Endodermal cell (in vitro differentiated cells): ENCODE measurements around the gene SOX12. TPM values are rescaled to one million over a fixed set of nuclear protein-coding genes. Genes with fewer than 3 reads are reported as not detected.

ENCODE experiments used
- DNase-seq: peaks from one replicate; pipeline ENCODE4 v3.0.0-alpha.2; 2017
- H3K27ac ChIP-seq: 2 replicates; pipeline ENCODE4 v1.5.1; 2013; ENCODE audit warnings: mild to moderate bottlenecking, low read depth, low read length, moderate library complexity
- H3K27me3 ChIP-seq: 2 replicates; pipeline ENCODE4 v1.6.1; 2013; ENCODE audit warnings: mild to moderate bottlenecking, low read length, moderate library complexity; ENCODE audit not compliant: insufficient read depth, control insufficient read depth, poor library complexity, severe bottlenecking
- H3K36me3 ChIP-seq: 2 replicates; pipeline ENCODE4 v1.7.0; 2013; ENCODE audit warnings: mild to moderate bottlenecking, low read length, moderate library complexity; ENCODE audit not compliant: control insufficient read depth, insufficient read depth
- H3K4me1 ChIP-seq: one replicate; pipeline ENCODE4 v1.7.0; 2013; ENCODE audit warnings: low read length; ENCODE audit not compliant: control insufficient read depth, insufficient read depth
- H3K4me3 ChIP-seq: 2 replicates; pipeline ENCODE4 v1.5.1; 2013; ENCODE audit warnings: mild to moderate bottlenecking, low read length, moderate library complexity
- H3K9ac ChIP-seq: 2 replicates; pipeline ENCODE4 v1.6.1; 2013; ENCODE audit warnings: mild to moderate bottlenecking, low read length, moderate library complexity; ENCODE audit not compliant: poor library complexity, severe bottlenecking; ENCODE audit errors: extremely low read depth
- H3K9me3 ChIP-seq: 2 replicates; pipeline ENCODE4 v1.6.1; 2013; ENCODE audit warnings: mild to moderate bottlenecking, low read length, moderate library complexity; ENCODE audit not compliant: control insufficient read depth
- H3K27ac Mint-ChIP-seq: 2 replicates; pipeline ENCODE4 v1.8.0; 2020; ENCODE audit warnings: mixed read lengths
- H3K27me3 Mint-ChIP-seq: 2 replicates; pipeline ENCODE4 v1.8.0; 2021; ENCODE audit warnings: mild to moderate bottlenecking, mixed read lengths; ENCODE audit not compliant: insufficient read depth
- H3K36me3 Mint-ChIP-seq: 2 replicates; pipeline ENCODE4 v1.8.0; 2020; ENCODE audit warnings: low read depth, mixed read lengths
- H3K4me1 Mint-ChIP-seq: 2 replicates; pipeline ENCODE4 v1.8.0; 2020; ENCODE audit warnings: mixed read lengths
- H3K4me3 Mint-ChIP-seq: 2 replicates; pipeline ENCODE4 v1.8.0; 2020; ENCODE audit warnings: mild to moderate bottlenecking, moderate library complexity, mixed read lengths
- H3K9me3 Mint-ChIP-seq: 2 replicates; pipeline ENCODE4 v1.8.0; 2020; ENCODE audit warnings: mild to moderate bottlenecking, mixed read lengths
- CTCF ChIP-seq: fragments of 200-600 bp; sonication (generic); conservative IDR thresholded peaks from 2 replicates; pipeline ENCODE4 v1.5.0; 2021; ENCODE audit warnings: antibody characterized with exemption, mild to moderate bottlenecking
- WGBS, 2 experiments: methylation state at CpG; one replicate each; pipeline versions ENCODE4 v1.1.5 to v1.1.7; 2013; ENCODE audit warnings: missing lambda C conversion rate in 2 of 2, mixed read lengths in 1 of 2; ENCODE audit not compliant: insufficient coverage in 1 of 2, insufficient read length in 1 of 2; 5-methylcytosine and 5-hydroxymethylcytosine counted together
- total RNA-seq, 2 donors: library from RNA; stranded (reverse); fragmentation: NEBNext Ultra II Directional in 1 of 2; extraction: Animal tissue kit (Norgen Biotek cat#: 25700) in 1 of 2; gene quantifications; 2 replicates in 1 of 2; 3 replicates in 1 of 2; pipeline ENCODE4 v1.2.1, GENCODE V29; 2021

SOX12 gene
- total RNA-seq, 2 donors from 2014 or later, result 71.4 to 81.7 TPM

- Histone ChIP-seq H3K4me1 (peaks cover 8% of the 10 kb centered on the region), H3K9ac (no peak overlapping the region), H3K4me3 (peak overlapping the region; percentile 83), H3K27me3 (no peaks in the 10 kb centered on the region), H3K27ac (peak overlapping the region; percentile 12), H3K36me3 (peaks cover 12% of the 10 kb centered on the region), H3K9me3 (no peaks in the 10 kb centered on the region)
- peak overlapping the region; percentile 6 for H3K27ac Mint-ChIP-seq
- 90 to 98% methylated on average over 6 to 7 of the region's 7 CpGs for WGBS, 2 experiments
- peak overlapping the region; percentile 81 for H3K4me3 Mint-ChIP-seq
- H3K9me3 Mint-ChIP-seq, result no peaks in the 10 kb centered on the region
- H3K27me3 Mint-ChIP-seq, result peaks cover 13% of the 10 kb centered on the region
- TF ChIP-seq CTCF, result no peak
- H3K36me3 Mint-ChIP-seq, result peaks cover 19% of the 10 kb centered on the region
- peaks cover 24% of the 10 kb centered on the region for H3K4me1 Mint-ChIP-seq
- peak; percentile 42 for DNase-seq
These were observed 3.8 kb downstream of the SOX12 start for GRCh38 chr20:328975-329695.

- H3K4me1 ChIP-seq, result peaks cover 8% of the 10 kb centered on the region
- peak; percentile 53 for DNase-seq
- no peaks in the 10 kb centered on the region for H3K9me3 ChIP-seq
- peak overlapping the region; percentile 21 for H3K27ac ChIP-seq
- peaks cover 23% of the 10 kb centered on the region for H3K36me3 Mint-ChIP-seq
- peak overlapping the region; percentile 83 for H3K4me3 ChIP-seq
- no peaks in the 10 kb centered on the region for H3K9me3 Mint-ChIP-seq
- H3K27ac Mint-ChIP-seq, result peak overlapping the region; percentile 16
- 89 to 90% methylated on average over 2 to 4 of the region's 4 CpGs for WGBS, 2 experiments
- H3K9ac ChIP-seq, result no peak overlapping the region
- peaks cover 12% of the 10 kb centered on the region for H3K36me3 ChIP-seq
- H3K4me3 Mint-ChIP-seq, result peak overlapping the region; percentile 81
- no peak for TF ChIP-seq CTCF
- H3K4me1 Mint-ChIP-seq, result peaks cover 24% of the 10 kb centered on the region
- peaks cover 19% of the 10 kb centered on the region for H3K27me3 Mint-ChIP-seq
- H3K27me3 ChIP-seq, result no peaks in the 10 kb centered on the region
These were observed 4.5 kb downstream of the SOX12 start for GRCh38 chr20:329851-330232.

- Histone ChIP-seq H3K27ac (peak overlapping the region; percentile 21), H3K9ac (no peak overlapping the region), H3K36me3 (peaks cover 12% of the 10 kb centered on the region), H3K27me3 (no peaks in the 10 kb centered on the region), H3K9me3 (no peaks in the 10 kb centered on the region), H3K4me1 (peaks cover 8% of the 10 kb centered on the region), H3K4me3 (peak overlapping the region; percentile 83)
- DNase-seq, result peak; percentile 85
- Mint-ChIP-seq H3K36me3 (peaks cover 23% of the 10 kb centered on the region), H3K27ac (peak overlapping the region; percentile 16), H3K9me3 (no peaks in the 10 kb centered on the region), H3K4me1 (peaks cover 24% of the 10 kb centered on the region), H3K4me3 (peak overlapping the region; percentile 81), H3K27me3 (peaks cover 26% of the 10 kb centered on the region)
- WGBS, 2 experiments, result 58 to 60% methylated on average over 9 to 16 of the region's 16 CpGs
- peak; percentile 94 for TF ChIP-seq CTCF
These were observed 5.1 kb downstream of the SOX12 start for GRCh38 chr20:330233-331149.
